HepG2 (cell line): ENCODE measurements around the gene CAP2. TPM values are rescaled to one million over a fixed set of nuclear protein-coding genes. Genes with fewer than 3 reads are reported as not detected.

Source experiments
- ESRRA ChIP-seq: sonication (generic); formaldehyde crosslinking; IDR thresholded peaks from 2 replicates; pipeline ENCODE4 v1.5.1; 2020; ENCODE audit warnings: mild to moderate bottlenecking, low read depth, missing genetic modification reagents
- IRX3 ChIP-seq: sonication (generic); formaldehyde crosslinking; IDR thresholded peaks from 2 replicates; pipeline ENCODE4 v1.8.1; 2023; ENCODE audit warnings: mild to moderate bottlenecking, low read depth, missing genetic modification reagents, borderline replicate concordance
- KLF15 ChIP-seq: sonication (generic); formaldehyde crosslinking; IDR thresholded peaks from 2 replicates; pipeline ENCODE4 v1.8.1; 2023; ENCODE audit warnings: borderline replicate concordance, mild to moderate bottlenecking, inconsistent platforms, missing genetic modification reagents, mixed read lengths
- MED8 ChIP-seq: sonication (generic); formaldehyde crosslinking; IDR thresholded peaks from 2 replicates; pipeline ENCODE4 v1.8.1; 2023; ENCODE audit warnings: mild to moderate bottlenecking, missing genetic modification reagents; ENCODE audit not compliant: insufficient replicate concordance
- NFYC ChIP-seq: IDR thresholded peaks from 2 replicates; pipeline ENCODE4 v1.6.1; 2016; ENCODE audit warnings: missing genetic modification reagents, missing compliant biosample characterization
- POLR2A ChIP-seq, 2 experiments: IDR thresholded peaks; 2 replicates each; pipeline ENCODE4 v1.6.1; 2011; ENCODE audit warnings: low read depth in 2 of 2, low read length in 2 of 2, mild to moderate bottlenecking in 1 of 2, moderate library complexity in 1 of 2; ENCODE audit not compliant: insufficient read depth in 1 of 2
- RFXAP ChIP-seq: sonication (generic); formaldehyde crosslinking; IDR thresholded peaks from 2 replicates; pipeline ENCODE4 v1.4.0; 2020; ENCODE audit warnings: missing genetic modification reagents, borderline replicate concordance
- SALL2 ChIP-seq: sonication (generic); formaldehyde crosslinking; IDR thresholded peaks from 2 replicates; pipeline ENCODE4 v1.8.1; 2023; ENCODE audit warnings: mild to moderate bottlenecking, missing genetic modification reagents, inconsistent platforms
- SOX5 ChIP-seq: IDR thresholded peaks from 2 replicates; pipeline ENCODE4 v1.6.1; 2016; ENCODE audit warnings: borderline replicate concordance
- YEATS2 ChIP-seq: sonication (generic); formaldehyde crosslinking; IDR thresholded peaks from 2 replicates; pipeline ENCODE4 v1.4.0; 2020; ENCODE audit warnings: missing genetic modification reagents, borderline replicate concordance
- ZNF235 ChIP-seq: sonication (generic); formaldehyde crosslinking; IDR thresholded peaks from 2 replicates; pipeline ENCODE4 v1.8.1; 2023; ENCODE audit warnings: mild to moderate bottlenecking, missing genetic modification reagents, borderline replicate concordance
- ZNF569 ChIP-seq: sonication (generic); formaldehyde crosslinking; IDR thresholded peaks from 2 replicates; pipeline ENCODE4 v1.5.0; 2020; ENCODE audit warnings: mild to moderate bottlenecking, missing genetic modification reagents, moderate library complexity, borderline replicate concordance
- ZNF629 ChIP-seq: sonication (generic); formaldehyde crosslinking; conservative IDR thresholded peaks from 2 replicates; pipeline ENCODE4 v1.5.0; 2020; ENCODE audit warnings: missing genetic modification reagents
- ZNF781 ChIP-seq: sonication (generic); formaldehyde crosslinking; IDR thresholded peaks from 2 replicates; pipeline ENCODE4 v1.5.1; 2020; ENCODE audit warnings: borderline replicate concordance, mild to moderate bottlenecking, missing genetic modification reagents; ENCODE audit errors: not compliant biosample characterization
- ZNF788 ChIP-seq: sonication (generic); formaldehyde crosslinking; IDR thresholded peaks from 2 replicates; pipeline ENCODE4 v1.5.0; 2020; ENCODE audit warnings: mild to moderate bottlenecking, missing genetic modification reagents, borderline replicate concordance
- ZNF792 ChIP-seq: IDR thresholded peaks from 2 replicates; pipeline ENCODE4 v1.6.1; 2016
- polyA plus RNA-seq, 8 experiments: library from polyadenylated mRNA; depleted of rRNA in 3 of 8; stranded (reverse) in 7 of 8; unstranded in 1 of 8; fragments of >200 nt; fragmentation: Illumina TruSeq in 4 of 8; extraction: Trizol in 4 of 8; gene quantifications; 2 replicates each; pipeline versions ENCODE4 v1.2.1 to v1.2.3, GENCODE V29; 2011 to 2016; ENCODE audit warnings: low read depth in 4 of 8, missing spikeins in 1 of 8, mixed read lengths in 1 of 8; ENCODE audit not compliant: insufficient read depth in 1 of 8
- total RNA-seq, 5 experiments: library from RNA; depleted of rRNA; stranded (reverse); fragments of >200 nt; fragmentation: Illumina TruSeq; extraction: Trizol; gene quantifications; 2 replicates each; pipeline ENCODE4 v1.2.3, GENCODE V29; 2016; ENCODE audit warnings: low read depth in 1 of 5
- TF ChIP-seq, protein P1 (sequence below): sonication (generic); formaldehyde crosslinking; IDR thresholded peaks from 2 replicates; pipeline ENCODE4 v1.4.0; 2020; ENCODE audit warnings: missing genetic modification reagents
- TF ChIP-seq, protein P2 (sequence below): IDR thresholded peaks from 2 replicates; pipeline ENCODE4 v1.6.1; 2018; ENCODE audit warnings: missing genetic modification reagents
- TF ChIP-seq, protein P3 (sequence below): sonication (generic); formaldehyde crosslinking; IDR thresholded peaks from 2 replicates; pipeline ENCODE4 v1.4.0; 2020; ENCODE audit warnings: missing genetic modification reagents
- TF ChIP-seq, protein P4 (sequence below): sonication (generic); formaldehyde crosslinking; IDR thresholded peaks from 2 replicates; pipeline ENCODE4 v1.5.0; 2020; ENCODE audit warnings: mild to moderate bottlenecking, missing genetic modification reagents
- TF ChIP-seq, protein P5 (sequence below): sonication (generic); formaldehyde crosslinking; IDR thresholded peaks from 2 replicates; pipeline ENCODE4 v1.8.0; 2022; ENCODE audit warnings: missing genetic modification reagents, mild to moderate bottlenecking, inconsistent platforms, borderline replicate concordance

CAP2 gene
- total and polyA plus RNA-seq, 2 of the 13 experiments (the other 11 are each of a cell fraction or from before 2014, with no cell fraction given) = 7.9 to 53.1 TPM

DNA sequence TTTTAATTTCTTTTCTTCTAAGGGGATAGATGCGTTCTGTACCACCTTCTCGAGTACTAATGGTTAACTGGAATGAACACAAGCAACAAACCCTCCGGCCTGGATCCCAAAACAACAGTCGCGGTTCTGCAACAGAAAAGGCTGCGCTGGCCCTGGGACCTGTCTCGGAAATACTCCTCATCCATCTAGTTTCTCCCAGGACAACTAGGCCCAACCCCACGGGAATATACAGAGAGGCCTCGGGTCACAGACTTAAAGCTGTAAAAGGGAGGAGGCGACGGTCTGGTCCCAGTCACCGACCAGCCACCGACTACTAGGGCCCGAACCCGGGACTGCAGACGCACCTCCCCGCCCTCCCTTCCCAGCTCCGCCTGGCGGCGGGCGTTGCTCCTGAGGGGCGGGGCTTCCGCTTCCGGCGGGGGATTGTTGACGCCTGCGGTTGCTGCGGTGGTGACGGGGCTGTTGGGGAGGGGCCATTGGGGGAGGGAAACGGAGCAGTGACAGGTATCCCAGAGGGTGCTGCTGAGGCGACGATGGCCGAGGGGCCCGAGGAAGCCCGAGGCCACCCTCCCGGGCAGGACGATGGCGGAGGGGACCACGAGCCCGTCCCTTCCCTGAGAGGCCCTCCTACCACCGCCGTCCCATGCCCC, 206.6 kb downstream of the CAP2 start, which contains the start of gene FAM8A1 (continued):
- peak; percentile 71; the same call in 1 of the 2 replicates for TF ChIP-seq KLF15 (CRISPR knock-in tag)
- TF ChIP-seq, protein P1, sequence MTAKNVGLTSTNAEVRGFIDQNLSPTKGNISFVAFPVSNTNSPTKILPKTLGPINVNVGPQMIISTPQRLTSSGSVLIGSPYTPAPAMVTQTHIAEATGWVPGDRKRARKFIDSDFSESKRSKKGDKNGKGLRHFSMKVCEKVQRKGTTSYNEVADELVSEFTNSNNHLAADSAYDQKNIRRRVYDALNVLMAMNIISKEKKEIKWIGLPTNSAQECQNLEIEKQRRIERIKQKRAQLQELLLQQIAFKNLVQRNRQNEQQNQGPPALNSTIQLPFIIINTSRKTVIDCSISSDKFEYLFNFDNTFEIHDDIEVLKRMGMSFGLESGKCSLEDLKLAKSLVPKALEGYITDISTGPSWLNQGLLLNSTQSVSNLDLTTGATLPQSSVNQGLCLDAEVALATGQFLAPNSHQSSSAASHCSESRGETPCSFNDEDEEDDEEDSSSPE = peak; percentile 65; the same call in 1 of the 2 replicates
- TF ChIP-seq, protein P2, sequence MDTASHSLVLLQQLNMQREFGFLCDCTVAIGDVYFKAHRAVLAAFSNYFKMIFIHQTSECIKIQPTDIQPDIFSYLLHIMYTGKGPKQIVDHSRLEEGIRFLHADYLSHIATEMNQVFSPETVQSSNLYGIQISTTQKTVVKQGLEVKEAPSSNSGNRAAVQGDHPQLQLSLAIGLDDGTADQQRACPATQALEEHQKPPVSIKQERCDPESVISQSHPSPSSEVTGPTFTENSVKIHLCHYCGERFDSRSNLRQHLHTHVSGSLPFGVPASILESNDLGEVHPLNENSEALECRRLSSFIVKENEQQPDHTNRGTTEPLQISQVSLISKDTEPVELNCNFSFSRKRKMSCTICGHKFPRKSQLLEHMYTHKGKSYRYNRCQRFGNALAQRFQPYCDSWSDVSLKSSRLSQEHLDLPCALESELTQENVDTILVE (CRISPR knock-in tag) = peak; percentile 63; the same call in 1 of the 2 replicates
- TF ChIP-seq, protein P3, sequence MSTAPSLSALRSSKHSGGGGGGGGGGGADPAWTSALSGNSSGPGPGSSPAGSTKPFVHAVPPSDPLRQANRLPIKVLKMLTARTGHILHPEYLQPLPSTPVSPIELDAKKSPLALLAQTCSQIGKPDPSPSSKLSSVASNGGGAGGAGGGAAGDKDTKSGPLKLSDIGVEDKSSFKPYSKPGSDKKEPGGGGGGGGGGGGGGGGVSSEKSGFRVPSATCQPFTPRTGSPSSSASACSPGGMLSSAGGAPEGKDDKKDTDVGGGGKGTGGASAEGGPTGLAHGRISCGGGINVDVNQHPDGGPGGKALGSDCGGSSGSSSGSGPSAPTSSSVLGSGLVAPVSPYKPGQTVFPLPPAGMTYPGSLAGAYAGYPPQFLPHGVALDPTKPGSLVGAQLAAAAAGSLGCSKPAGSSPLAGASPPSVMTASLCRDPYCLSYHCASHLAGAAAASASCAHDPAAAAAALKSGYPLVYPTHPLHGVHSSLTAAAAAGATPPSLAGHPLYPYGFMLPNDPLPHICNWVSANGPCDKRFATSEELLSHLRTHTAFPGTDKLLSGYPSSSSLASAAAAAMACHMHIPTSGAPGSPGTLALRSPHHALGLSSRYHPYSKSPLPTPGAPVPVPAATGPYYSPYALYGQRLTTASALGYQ (CRISPR knock-in tag) = peak; percentile 50; the same call in 1 of the 2 replicates
- TF ChIP-seq ESRRA (CRISPR knock-in tag) = 0 out of 2 replicates have a peak, but pooled peaks have one; percentile 14
- peak; percentile 63; the same call in 1 of the 2 replicates for TF ChIP-seq IRX3 (CRISPR knock-in tag)
- TF ChIP-seq ZNF781 = peak; percentile 89
- TF ChIP-seq ZNF629 (CRISPR knock-in tag) = no peak
- peak; percentile 88 for TF ChIP-seq ZNF792 (CRISPR knock-in tag)
- TF ChIP-seq ZNF788 = peak; percentile 77; the same call in 1 of the 2 replicates
- peak; percentile 81 for TF ChIP-seq SALL2
- peak; percentile 44; the same call in 1 of the 2 replicates for TF ChIP-seq ZNF235 (CRISPR knock-in tag)
- TF ChIP-seq, protein P4, sequence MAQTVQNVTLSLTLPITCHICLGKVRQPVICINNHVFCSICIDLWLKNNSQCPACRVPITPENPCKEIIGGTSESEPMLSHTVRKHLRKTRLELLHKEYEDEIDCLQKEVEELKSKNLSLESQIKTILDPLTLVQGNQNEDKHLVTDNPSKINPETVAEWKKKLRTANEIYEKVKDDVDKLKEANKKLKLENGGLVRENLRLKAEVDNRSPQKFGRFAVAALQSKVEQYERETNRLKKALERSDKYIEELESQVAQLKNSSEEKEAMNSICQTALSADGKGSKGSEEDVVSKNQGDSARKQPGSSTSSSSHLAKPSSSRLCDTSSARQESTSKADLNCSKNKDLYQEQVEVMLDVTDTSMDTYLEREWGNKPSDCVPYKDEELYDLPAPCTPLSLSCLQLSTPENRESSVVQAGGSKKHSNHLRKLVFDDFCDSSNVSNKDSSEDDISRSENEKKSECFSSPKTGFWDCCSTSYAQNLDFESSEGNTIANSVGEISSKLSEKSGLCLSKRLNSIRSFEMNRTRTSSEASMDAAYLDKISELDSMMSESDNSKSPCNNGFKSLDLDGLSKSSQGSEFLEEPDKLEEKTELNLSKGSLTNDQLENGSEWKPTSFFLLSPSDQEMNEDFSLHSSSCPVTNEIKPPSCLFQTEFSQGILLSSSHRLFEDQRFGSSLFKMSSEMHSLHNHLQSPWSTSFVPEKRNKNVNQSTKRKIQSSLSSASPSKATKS (CRISPR knock-in tag) = 0 out of 2 replicates have a peak, but pooled peaks have one; percentile 47
- peak; percentile 81; the same call in 1 of the 2 replicates for TF ChIP-seq YEATS2 (CRISPR knock-in tag)
- peak; percentile 60; the same call in 1 of the 2 replicates for TF ChIP-seq SOX5 (CRISPR knock-in tag)
- TF ChIP-seq MED8 (CRISPR knock-in tag) = peak; percentile 37
- 0 out of 2 replicates have a peak, but pooled peaks have one; percentile 29 for TF ChIP-seq ZNF569 (CRISPR knock-in tag)
- TF ChIP-seq POLR2A (IDR thresholded peaks at IDR 0.05; ENCODE audit: insufficient read depth in 1 of 2, low read depth in 2 of 2, low read length in 2 of 2) = peak; percentile 88 to 95
- TF ChIP-seq NFYC (CRISPR knock-in tag) = peak; percentile 47; the same call in 1 of the 2 replicates
- TF ChIP-seq RFXAP (CRISPR knock-in tag) = peak; percentile 13; the same call in 1 of the 2 replicates
- TF ChIP-seq, protein P5, sequence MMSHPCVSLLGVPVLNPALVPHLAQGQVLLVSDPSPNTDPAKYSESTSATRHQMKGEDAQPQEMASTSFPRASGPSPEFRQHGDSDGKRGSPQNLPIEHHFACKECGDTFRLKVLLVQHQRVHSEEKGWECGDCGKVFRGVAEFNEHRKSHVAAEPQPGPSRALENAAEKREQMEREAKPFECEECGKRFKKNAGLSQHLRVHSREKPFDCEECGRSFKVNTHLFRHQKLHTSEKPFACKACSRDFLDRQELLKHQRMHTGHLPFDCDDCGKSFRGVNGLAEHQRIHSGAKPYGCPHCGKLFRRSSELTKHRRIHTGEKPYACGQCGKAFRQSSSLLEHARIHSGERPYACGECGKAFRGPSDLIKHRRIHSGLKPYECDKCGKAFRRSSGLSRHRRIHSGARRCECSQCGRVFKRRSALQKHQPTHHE (CRISPR knock-in tag) = peak; percentile 32; the same call in 1 of the 2 replicates
